ENCODE measurements around the gene PLA2R1. TPM values are rescaled to one million over a fixed set of nuclear protein-coding genes. Genes with fewer than 3 reads are reported as not detected.

PLA2R1 gene
- total and polyA plus RNA-seq, 7 experiments from 2014 or later, result not detected

- intact Hi-C loops (cut with micrococcal nuclease), result no loop called here
- Histone ChIP-seq H3K27me3 (ENCODE audit: control insufficient read depth in 2 of 2, insufficient read depth in 2 of 2, low read length in 2 of 2) (no peaks in the 10 kb centered on the region), H3K9me3 (ENCODE audit: control insufficient read depth in 2 of 3, low read length in 3 of 3) (no peaks in the 10 kb centered on the region), H3K4me3 (ENCODE audit: low read length) (no peak overlapping the region), H3K4me1 (ENCODE audit: control insufficient read depth in 2 of 2, insufficient read depth in 2 of 2, low read length in 2 of 2) (no peaks in the 10 kb centered on the region), H3K27ac (ENCODE audit: low read depth, low read length) (no peak overlapping the region), H3K36me3 (ENCODE audit: control insufficient read depth in 2 of 3, insufficient read depth in 3 of 3, low read length in 3 of 3) (no peaks in the 10 kb centered on the region)
- no peak for ATAC-seq
- no peaks in the 10 kb centered on the region for H3K4me1 Mint-ChIP-seq
- ChIA-PET POLR2A (no interaction called here), CTCF (no interaction called here)
- H3K27me3 Mint-ChIP-seq, result peaks cover 11 to 35% (median 17%) of the 10 kb centered on the region in 5 donors
- no peak overlapping the region for H3K4me3 Mint-ChIP-seq
- H3K9me3 Mint-ChIP-seq, result peaks cover 0 to 2% (median 0%) of the 10 kb centered on the region in 11 donors
- no peak overlapping the region for H3K27ac Mint-ChIP-seq
- no peaks in the 10 kb centered on the region for H3K36me3 Mint-ChIP-seq
- no peak for DNase-seq
Observed at GRCh38 chr2:159989249-159989648, 73.2 kb downstream of the PLA2R1 start.

GRCh38 chr2:159988412-159988970, 73.9 kb downstream of the PLA2R1 start:
- DNase-seq (no peak), ATAC-seq (no peak)
- no peak overlapping the region for H3K27ac ChIP-seq (ENCODE audit: low read depth, low read length)
- no peaks in the 10 kb centered on the region for H3K9me3 ChIP-seq (ENCODE audit: control insufficient read depth in 2 of 3, low read length in 3 of 3)
- Mint-ChIP-seq H3K4me1 (no peaks in the 10 kb centered on the region), H3K9me3 (peaks cover 0 to 2% (median 0%) of the 10 kb centered on the region in 11 donors), H3K27ac (no peak overlapping the region), H3K27me3 (peaks cover 11 to 32% (median 17%) of the 10 kb centered on the region in 5 donors), H3K4me3 (no peak overlapping the region), H3K36me3 (no peaks in the 10 kb centered on the region)
- POLR2A ChIA-PET, result interaction anchor here (0.6 kb wide), 1 partner anchor 851 kb away, joined by 4 read pairs; no protein-coding TSS in a partner anchor
- H3K4me3 ChIP-seq (ENCODE audit: low read length), result no peak overlapping the region
- no peaks in the 10 kb centered on the region for H3K36me3 ChIP-seq (ENCODE audit: control insufficient read depth in 2 of 3, insufficient read depth in 3 of 3, low read length in 3 of 3)
- intact Hi-C loops (cut with micrococcal nuclease), result no loop called here
- CTCF ChIA-PET, result no interaction called here
- no peaks in the 10 kb centered on the region for H3K27me3 ChIP-seq (ENCODE audit: control insufficient read depth in 2 of 2, insufficient read depth in 2 of 2, low read length in 2 of 2)
- H3K4me1 ChIP-seq (ENCODE audit: control insufficient read depth in 2 of 2, insufficient read depth in 2 of 2, low read length in 2 of 2), result no peaks in the 10 kb centered on the region

GRCh38 chr2:159987181-159987580, 75.2 kb downstream of the PLA2R1 start:
- H3K27me3 ChIP-seq (ENCODE audit: control insufficient read depth in 2 of 2, insufficient read depth in 2 of 2, low read length in 2 of 2), result no peaks in the 10 kb centered on the region
- intact Hi-C loops (cut with micrococcal nuclease), result no loop called here
- Mint-ChIP-seq H3K27ac (no peak overlapping the region), H3K4me3 (no peak overlapping the region), H3K27me3 (peaks cover 17 to 37% (median 20%) of the 10 kb centered on the region in 5 donors), H3K36me3 (no peaks in the 10 kb centered on the region), H3K4me1 (no peaks in the 10 kb centered on the region), H3K9me3 (peaks cover 0 to 2% (median 0%) of the 10 kb centered on the region in 11 donors)
- DNase-seq (no peak), ATAC-seq (no peak)
- no peaks in the 10 kb centered on the region for H3K4me1 ChIP-seq (ENCODE audit: control insufficient read depth in 2 of 2, insufficient read depth in 2 of 2, low read length in 2 of 2)
- H3K9me3 ChIP-seq (ENCODE audit: control insufficient read depth in 2 of 3, low read length in 3 of 3), result no peaks in the 10 kb centered on the region
- CTCF ChIA-PET, result no interaction called here
- no peak overlapping the region for H3K4me3 ChIP-seq (ENCODE audit: low read length)
- no peaks in the 10 kb centered on the region for H3K36me3 ChIP-seq (ENCODE audit: control insufficient read depth in 2 of 3, insufficient read depth in 3 of 3, low read length in 3 of 3)
- POLR2A ChIA-PET, result no interaction called here
- no peak overlapping the region for H3K27ac ChIP-seq (ENCODE audit: low read depth, low read length)

GRCh38 chr2:159985656-159986055, 76.8 kb downstream of the PLA2R1 start:
- intact Hi-C loops (cut with micrococcal nuclease), result no loop called here
- H3K36me3 Mint-ChIP-seq, result no peaks in the 10 kb centered on the region
- CTCF ChIA-PET, result interaction anchor here (0.6 kb wide), 1 partner anchor 338 kb away, joined by 3 read pairs; no protein-coding TSS in a partner anchor

DNA sequence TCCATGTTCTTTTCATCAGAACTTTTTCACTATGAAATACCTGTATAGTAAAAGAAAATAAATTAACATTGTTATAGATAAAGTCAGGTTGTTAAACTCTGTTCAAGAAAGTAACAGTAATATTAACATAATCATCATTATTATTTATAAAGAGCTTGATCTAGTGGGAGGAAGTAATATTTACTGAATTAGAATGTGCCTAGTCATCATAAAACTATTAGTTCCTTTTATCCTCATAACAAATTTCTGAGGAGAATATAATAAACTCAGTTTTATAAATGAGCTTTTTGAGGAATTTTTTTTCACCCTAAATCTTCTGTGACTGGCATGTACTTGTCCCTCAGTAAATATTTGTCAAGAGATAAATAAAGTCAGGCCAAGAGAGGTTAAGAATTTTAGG, 78.4 kb downstream of the PLA2R1 start:
- intact Hi-C loops (cut with micrococcal nuclease), result no loop called here
- CTCF ChIA-PET, result no interaction called here

More at GRCh38 chr2:159985656-159986055, 76.8 kb downstream of the PLA2R1 start:
- no peaks in the 10 kb centered on the region for H3K27me3 ChIP-seq (ENCODE audit: control insufficient read depth in 2 of 2, insufficient read depth in 2 of 2, low read length in 2 of 2)
- Mint-ChIP-seq H3K27ac (no peak overlapping the region), H3K27me3 (peaks cover 17 to 37% (median 24%) of the 10 kb centered on the region in 5 donors), H3K9me3 (peaks cover 0 to 2% (median 0%) of the 10 kb centered on the region in 11 donors), H3K4me3 (no peak overlapping the region), H3K4me1 (no peaks in the 10 kb centered on the region)
- no peaks in the 10 kb centered on the region for H3K4me1 ChIP-seq (ENCODE audit: control insufficient read depth in 2 of 2, insufficient read depth in 2 of 2, low read length in 2 of 2)
- DNase-seq, result no peak
- no peak overlapping the region for H3K27ac ChIP-seq (ENCODE audit: low read depth, low read length)
- POLR2A ChIA-PET, result no interaction called here
- no peaks in the 10 kb centered on the region for H3K36me3 ChIP-seq (ENCODE audit: control insufficient read depth in 2 of 3, insufficient read depth in 3 of 3, low read length in 3 of 3)
- no peaks in the 10 kb centered on the region for H3K9me3 ChIP-seq (ENCODE audit: control insufficient read depth in 2 of 3, low read length in 3 of 3)
- ATAC-seq, result no peak
- H3K4me3 ChIP-seq (ENCODE audit: low read length), result no peak overlapping the region

GRCh38 chr2:159982842-159983785, 79.3 kb downstream of the PLA2R1 start:
- Mint-ChIP-seq H3K4me1 (no peaks in the 10 kb centered on the region), H3K36me3 (no peaks in the 10 kb centered on the region), H3K4me3 (no peak overlapping the region), H3K9me3 (peaks cover 0 to 2% (median 0%) of the 10 kb centered on the region in 11 donors), H3K27ac (no peak overlapping the region), H3K27me3 (peaks cover 16 to 39% (median 31%) of the 10 kb centered on the region in 5 donors)
- Histone ChIP-seq H3K4me1 (ENCODE audit: control insufficient read depth in 2 of 2, insufficient read depth in 2 of 2, low read length in 2 of 2) (no peaks in the 10 kb centered on the region), H3K27me3 (ENCODE audit: control insufficient read depth in 2 of 2, insufficient read depth in 2 of 2, low read length in 2 of 2) (no peaks in the 10 kb centered on the region), H3K4me3 (ENCODE audit: low read length) (no peak overlapping the region), H3K36me3 (ENCODE audit: control insufficient read depth in 2 of 3, insufficient read depth in 3 of 3, low read length in 3 of 3) (no peaks in the 10 kb centered on the region), H3K9me3 (ENCODE audit: control insufficient read depth in 2 of 3, low read length in 3 of 3) (no peaks in the 10 kb centered on the region), H3K27ac (ENCODE audit: low read depth, low read length) (no peak overlapping the region)
- CTCF ChIA-PET, result interaction anchor here (0.6 to 0.8 kb wide), 2 partner anchors 16 to 44 kb away, joined by 3 to 4 read pairs; no protein-coding TSS in a partner anchor
- DNase-seq, result no peak
- ATAC-seq, result no peak
- POLR2A ChIA-PET, result interaction anchor here (0.6 kb wide), 1 partner anchor 888 kb away, joined by 5 read pairs; no protein-coding TSS in a partner anchor
- intact Hi-C loops (cut with micrococcal nuclease), result no loop called here

More for the DNA sequence above, 78.4 kb downstream of the PLA2R1 start:
- H3K27me3 Mint-ChIP-seq, result peaks cover 17 to 37% (median 32%) of the 10 kb centered on the region in 5 donors
- no peaks in the 10 kb centered on the region for H3K27me3 ChIP-seq (ENCODE audit: control insufficient read depth in 2 of 2, insufficient read depth in 2 of 2, low read length in 2 of 2)
- H3K4me1 ChIP-seq (ENCODE audit: control insufficient read depth in 2 of 2, insufficient read depth in 2 of 2, low read length in 2 of 2), result no peaks in the 10 kb centered on the region
- H3K36me3 Mint-ChIP-seq, result no peaks in the 10 kb centered on the region
- H3K4me3 ChIP-seq (ENCODE audit: low read length), result no peak overlapping the region
- H3K27ac ChIP-seq (ENCODE audit: low read depth, low read length), result no peak overlapping the region
- peaks cover 0 to 2% (median 0%) of the 10 kb centered on the region in 11 donors for H3K9me3 Mint-ChIP-seq
- POLR2A ChIA-PET, result no interaction called here
- no peaks in the 10 kb centered on the region for H3K9me3 ChIP-seq (ENCODE audit: control insufficient read depth in 2 of 3, low read length in 3 of 3)
- H3K4me3 Mint-ChIP-seq, result no peak overlapping the region
- no peaks in the 10 kb centered on the region for H3K36me3 ChIP-seq (ENCODE audit: control insufficient read depth in 2 of 3, insufficient read depth in 3 of 3, low read length in 3 of 3)
- no peaks in the 10 kb centered on the region for H3K4me1 Mint-ChIP-seq
- ATAC-seq, result no peak
- DNase-seq, result no peak
- H3K27ac Mint-ChIP-seq, result no peak overlapping the region

All from naive thymus-derived CD4-positive, alpha-beta T cell (primary cell).